HUES6 (cell line): ENCODE data around the gene JADE2.
"Not testable (repeated sequence)": the region's sequence is repeated elsewhere in the genome, so short reads cannot be mapped to it uniquely, and the experiment has no call there.

Source experiments
- H3K27ac ChIP-seq: 2 replicates; pipeline ENCODE4 v1.7.0; 2013; ENCODE audit warnings: low read depth, mild to moderate bottlenecking, low read length, inconsistent platforms
- H3K27me3 ChIP-seq: 2 replicates; pipeline ENCODE4 v1.6.1; 2013; ENCODE audit warnings: low read length; ENCODE audit not compliant: control insufficient read depth, insufficient read depth
- H3K36me3 ChIP-seq: 2 replicates; pipeline ENCODE4 v1.6.1; 2013; ENCODE audit warnings: low read length; ENCODE audit not compliant: control insufficient read depth, insufficient read depth
- H3K4me1 ChIP-seq: 2 replicates; pipeline ENCODE4 v1.6.1; 2013; ENCODE audit warnings: low read length; ENCODE audit not compliant: control insufficient read depth, insufficient read depth
- H3K4me3 ChIP-seq: 2 replicates; pipeline ENCODE4 v1.5.1; 2013; ENCODE audit warnings: low read depth, low read length
- H3K9ac ChIP-seq: one replicate; pipeline ENCODE4 v1.6.1; 2013; ENCODE audit warnings: mild to moderate bottlenecking, low read length
- H3K9me3 ChIP-seq: 2 replicates; pipeline ENCODE4 v1.6.1; 2013; ENCODE audit warnings: low read depth, low read length; ENCODE audit not compliant: control insufficient read depth, insufficient read depth

Gene JADE2

DNA sequence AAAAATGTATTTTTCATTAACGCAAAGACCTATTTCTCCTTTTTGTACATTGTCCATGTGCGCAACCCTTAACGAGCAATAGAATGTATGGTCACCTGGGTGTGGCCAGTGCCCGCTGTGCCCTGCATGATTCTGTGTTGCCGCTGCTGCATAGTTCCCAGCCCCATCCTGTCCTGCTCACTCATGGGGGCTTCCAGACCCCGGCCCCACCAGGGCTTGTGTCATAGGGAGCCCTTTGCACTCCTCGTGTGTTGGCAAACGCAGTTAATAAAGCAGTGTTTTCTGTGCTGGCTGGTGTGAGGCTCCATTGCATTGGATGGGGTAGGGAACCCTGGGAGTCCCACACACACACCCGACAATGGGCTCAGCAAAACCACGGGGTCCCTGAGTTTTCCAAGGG is 57.5 kb downstream of the JADE2 start:
- Histone ChIP-seq H3K9ac (no peak overlapping the region), H3K27me3 (no peaks in the 10 kb centered on the region), H3K27ac (no peak overlapping the region), H3K9me3 (no peaks in the 10 kb centered on the region), H3K4me1 (peaks cover 3% of the 10 kb centered on the region; the same call in 1 of the 2 replicates), H3K4me3 (no peak overlapping the region), H3K36me3 (peaks cover 31% of the 10 kb centered on the region)

DNA sequence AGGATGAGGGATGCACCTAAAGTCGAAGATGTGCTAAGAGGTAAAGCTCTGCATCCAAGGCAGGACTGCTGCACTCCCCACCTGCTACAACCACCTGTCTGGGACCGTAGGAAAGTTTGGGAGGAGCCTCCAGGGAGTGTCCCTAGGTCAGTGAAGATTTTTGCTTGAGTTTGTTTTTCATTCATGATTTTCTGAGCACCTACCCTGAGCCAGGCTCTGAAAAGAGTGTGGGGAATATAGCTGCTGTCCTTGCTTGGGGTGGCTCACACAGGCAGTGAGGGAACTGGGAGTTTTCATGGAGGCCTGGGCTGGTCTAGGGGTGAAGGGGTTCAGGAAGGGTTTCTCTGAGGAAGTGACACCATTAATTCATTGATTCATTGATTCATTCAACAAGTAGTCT is 58.3 kb downstream of the JADE2 start:
- no peaks in the 10 kb centered on the region for H3K9me3 ChIP-seq

DNA sequence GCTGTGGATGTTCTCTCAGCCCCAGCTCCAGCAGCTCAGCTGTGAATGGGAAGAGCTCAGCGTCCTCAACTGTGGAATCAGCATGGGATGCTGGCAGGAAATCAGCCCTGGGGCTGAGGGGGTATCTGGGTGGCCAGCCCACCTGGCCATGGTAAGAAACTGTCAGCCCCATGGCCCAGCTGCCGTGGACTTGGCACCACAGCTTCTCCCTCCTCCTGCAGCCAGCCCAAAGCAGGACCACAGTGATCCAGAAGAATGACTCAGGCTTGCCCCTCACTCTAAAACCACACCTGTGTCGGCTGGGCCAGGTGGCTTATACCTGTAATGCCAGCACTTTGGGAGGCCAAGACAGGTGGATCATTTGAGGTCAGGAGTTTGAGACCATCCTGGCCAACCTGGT is 59.2 kb downstream of the JADE2 start:
- H3K36me3 ChIP-seq, result peaks cover 14% of the 10 kb centered on the region
- H3K9me3 ChIP-seq, result no peaks in the 10 kb centered on the region
- no peaks in the 10 kb centered on the region for H3K27me3 ChIP-seq
- H3K4me1 ChIP-seq, result peaks cover 3% of the 10 kb centered on the region; the same call in 1 of the 2 replicates
- H3K27ac ChIP-seq, result no peak overlapping the region
- H3K9ac ChIP-seq, result no peak overlapping the region
- H3K4me3 ChIP-seq, result no peak overlapping the region

More for the DNA sequence above, 58.3 kb downstream of the JADE2 start:
- Histone ChIP-seq H3K4me1 (peaks cover 3% of the 10 kb centered on the region; the same call in 1 of the 2 replicates), H3K27ac (no peak overlapping the region), H3K4me3 (no peak overlapping the region), H3K36me3 (peaks cover 23% of the 10 kb centered on the region), H3K9ac (no peak overlapping the region), H3K27me3 (no peaks in the 10 kb centered on the region)

GRCh38 chr5:134585966-134586365 is 60.5 kb downstream of the JADE2 start:
- Histone ChIP-seq H3K27ac (no peak overlapping the region), H3K27me3 (no peaks in the 10 kb centered on the region), H3K4me3 (no peak overlapping the region), H3K9me3 (no peaks in the 10 kb centered on the region), H3K36me3 (peaks cover 4% of the 10 kb centered on the region; the same call in 1 of the 2 replicates), H3K9ac (no peak overlapping the region), H3K4me1 (peaks cover 3% of the 10 kb centered on the region)

DNA sequence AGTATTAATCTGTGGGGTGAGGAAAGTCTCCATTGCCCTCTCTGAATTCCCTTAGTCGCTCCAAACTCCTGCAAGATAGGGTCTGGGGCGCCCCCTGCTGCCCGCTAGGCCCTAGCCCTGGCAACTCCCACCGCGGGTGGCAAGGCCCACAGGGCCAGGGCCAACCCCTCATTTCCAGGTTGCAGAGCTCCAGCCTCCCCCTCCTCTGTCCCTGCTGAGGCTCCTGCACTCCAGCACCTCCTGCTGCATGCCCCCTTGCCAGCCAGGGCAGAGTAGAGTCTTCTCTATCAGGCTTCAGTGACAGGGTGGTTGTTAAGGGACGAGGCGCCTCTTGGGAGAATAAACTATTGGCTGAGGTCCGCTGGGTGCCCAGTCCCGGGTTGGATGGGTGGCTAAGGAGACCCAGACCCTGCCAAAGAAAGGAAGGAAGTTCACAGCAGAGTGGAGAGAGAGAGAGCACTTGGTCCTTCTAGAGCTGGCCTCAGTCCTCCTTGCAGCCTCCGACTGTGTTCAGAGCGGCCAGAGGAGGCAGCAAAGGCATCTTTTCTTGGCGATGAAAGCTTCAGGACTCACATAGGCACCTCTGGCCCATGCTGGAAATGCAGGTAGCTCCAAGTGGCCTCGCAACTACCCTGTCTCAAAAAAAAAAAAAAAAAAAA is 61.5 kb downstream of the JADE2 start:
- no peaks in the 10 kb centered on the region for H3K27me3 ChIP-seq
- peak overlapping the region; percentile 33; the same call in 1 of the 2 replicates for H3K27ac ChIP-seq
- H3K9me3 ChIP-seq, result no peaks in the 10 kb centered on the region
- no peak overlapping the region for H3K4me3 ChIP-seq
- peaks cover 14% of the 10 kb centered on the region for H3K4me1 ChIP-seq
- no peaks in the 10 kb centered on the region for H3K36me3 ChIP-seq
- no peak overlapping the region for H3K9ac ChIP-seq

- Histone ChIP-seq H3K9ac (no peak overlapping the region), H3K27ac (no peak overlapping the region), H3K4me1 (peaks cover 28% of the 10 kb centered on the region), H3K4me3 (no peak overlapping the region), H3K36me3 (no peaks in the 10 kb centered on the region), H3K27me3 (no peaks in the 10 kb centered on the region), H3K9me3 (no peaks in the 10 kb centered on the region)
These were observed 65.7 kb downstream of the JADE2 start for GRCh38 chr5:134590992-134591659.

DNA sequence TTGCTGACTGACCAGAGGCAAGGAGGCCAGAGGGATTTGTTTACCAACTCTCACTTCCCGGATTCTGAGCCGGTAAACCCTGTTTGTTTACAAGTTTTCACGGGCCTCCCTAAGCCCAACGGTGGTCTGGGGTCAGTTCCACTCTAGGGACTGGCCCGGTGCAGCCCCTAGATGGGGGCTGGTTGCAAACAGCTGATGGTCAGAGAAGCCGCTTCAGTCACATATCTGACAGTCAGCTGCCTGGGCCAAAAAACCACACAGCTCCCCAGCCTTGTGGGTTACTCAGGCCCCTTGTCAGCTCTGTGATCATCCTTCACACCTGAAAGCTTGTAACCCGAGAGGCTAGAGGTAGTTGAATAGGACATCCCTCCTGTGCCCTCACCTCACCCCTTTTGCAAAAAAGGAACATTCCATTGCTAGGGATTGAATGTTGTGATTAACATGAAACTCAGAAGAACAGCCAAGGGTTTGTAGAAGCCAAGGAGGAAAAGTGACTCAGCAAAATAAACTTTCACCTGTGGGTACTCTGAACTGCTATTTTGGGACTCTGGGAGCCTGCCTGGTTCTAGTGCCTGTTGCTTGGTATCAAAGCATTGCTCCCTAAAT is 66.8 kb downstream of the JADE2 start:
- Histone ChIP-seq H3K4me1 (peaks cover 25% of the 10 kb centered on the region), H3K4me3 (peak overlapping the region; percentile 25), H3K9me3 (no peaks in the 10 kb centered on the region), H3K36me3 (no peaks in the 10 kb centered on the region), H3K27me3 (no peaks in the 10 kb centered on the region), H3K27ac (peak overlapping the region; percentile 35; the same call in 1 of the 2 replicates), H3K9ac (no peak overlapping the region)

- Histone ChIP-seq H3K27ac (no peak overlapping the region), H3K36me3 (no peaks in the 10 kb centered on the region), H3K27me3 (no peaks in the 10 kb centered on the region), H3K4me3 (no peak overlapping the region), H3K9me3 (no peaks in the 10 kb centered on the region), H3K4me1 (peaks cover 25% of the 10 kb centered on the region), H3K9ac (no peak overlapping the region)
These were observed 68.9 kb downstream of the JADE2 start for GRCh38 chr5:134594336-134594735.

DNA sequence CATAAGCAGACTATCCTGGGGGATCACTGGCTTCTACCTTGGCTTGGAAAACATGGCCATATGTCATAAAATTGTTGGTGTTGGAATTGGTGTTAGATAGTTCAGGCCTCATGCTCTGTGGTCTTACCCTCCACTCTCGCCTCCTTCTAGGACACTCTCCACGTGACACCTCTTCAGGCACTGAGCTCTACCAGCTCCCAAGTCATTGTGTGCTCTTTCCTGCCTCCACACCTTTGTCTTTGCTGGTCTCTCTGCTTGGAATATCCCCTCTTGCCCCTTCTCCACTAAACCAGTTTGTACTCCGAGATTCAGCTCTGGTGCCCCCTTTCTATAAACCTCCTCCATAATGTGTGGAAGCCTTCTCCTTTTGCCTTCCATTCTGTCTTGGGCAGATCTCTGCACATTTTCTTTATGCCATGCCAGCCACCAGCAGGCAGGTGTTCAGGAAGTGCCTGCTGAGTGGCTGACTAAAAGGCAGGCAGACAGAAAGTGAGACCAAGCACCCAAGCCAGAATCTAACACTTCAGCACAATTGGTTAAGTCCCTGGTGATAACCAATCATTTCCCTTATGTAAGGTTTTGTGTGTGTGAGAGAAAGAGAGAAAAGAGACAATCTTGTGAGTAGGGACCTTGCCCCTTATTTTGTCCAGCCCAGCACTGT is 69.5 kb downstream of the JADE2 start:
- Histone ChIP-seq H3K9me3 (no peaks in the 10 kb centered on the region), H3K9ac (no peak overlapping the region), H3K27me3 (no peaks in the 10 kb centered on the region), H3K27ac (no peak overlapping the region), H3K36me3 (no peaks in the 10 kb centered on the region), H3K4me1 (peaks cover 25% of the 10 kb centered on the region), H3K4me3 (no peak overlapping the region)

DNA sequence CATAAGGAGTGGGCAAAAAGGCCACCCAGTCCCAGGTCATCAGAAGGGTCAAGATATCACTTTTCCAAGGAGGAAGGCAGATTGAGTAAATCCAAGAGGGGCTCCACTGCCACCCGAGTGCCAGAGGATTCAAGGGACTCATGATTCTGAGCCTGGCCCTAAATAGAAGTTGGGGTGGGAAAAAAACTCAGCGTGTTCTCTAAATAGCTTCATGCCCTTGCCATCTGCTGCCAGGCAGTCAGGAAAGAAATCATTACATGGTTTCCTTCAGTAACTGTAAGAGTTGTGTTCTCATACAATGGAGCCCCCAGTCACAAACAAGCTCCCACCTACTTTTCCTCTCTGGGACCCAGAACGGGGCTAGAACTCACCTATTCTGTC is 70.0 kb downstream of the JADE2 start:
- no peak overlapping the region for H3K9ac ChIP-seq
- no peak overlapping the region for H3K4me3 ChIP-seq
- H3K9me3 ChIP-seq, result no peaks in the 10 kb centered on the region
- H3K27me3 ChIP-seq, result no peaks in the 10 kb centered on the region
- no peak overlapping the region for H3K27ac ChIP-seq
- H3K36me3 ChIP-seq, result no peaks in the 10 kb centered on the region
- H3K4me1 ChIP-seq, result peaks cover 25% of the 10 kb centered on the region

- not testable (repeated sequence) for H3K4me3 ChIP-seq
These were observed 74.3 kb downstream of the JADE2 start for GRCh38 chr5:134599820-134600219.

More at GRCh38 chr5:134599820-134600219, 74.3 kb downstream of the JADE2 start:
- H3K27ac ChIP-seq, H3K9ac ChIP-seq, H3K9me3 ChIP-seq, H3K27me3 ChIP-seq, H3K4me1 ChIP-seq: not testable (repeated sequence)
- peaks cover 16% of the 10 kb centered on the region for H3K36me3 ChIP-seq
